ENCODE data around the gene KRTAP10-11.
"Not testable (repeated sequence)": the region's sequence is repeated elsewhere in the genome, so short reads cannot be mapped to it uniquely, and the experiment has no call there.

DNA sequence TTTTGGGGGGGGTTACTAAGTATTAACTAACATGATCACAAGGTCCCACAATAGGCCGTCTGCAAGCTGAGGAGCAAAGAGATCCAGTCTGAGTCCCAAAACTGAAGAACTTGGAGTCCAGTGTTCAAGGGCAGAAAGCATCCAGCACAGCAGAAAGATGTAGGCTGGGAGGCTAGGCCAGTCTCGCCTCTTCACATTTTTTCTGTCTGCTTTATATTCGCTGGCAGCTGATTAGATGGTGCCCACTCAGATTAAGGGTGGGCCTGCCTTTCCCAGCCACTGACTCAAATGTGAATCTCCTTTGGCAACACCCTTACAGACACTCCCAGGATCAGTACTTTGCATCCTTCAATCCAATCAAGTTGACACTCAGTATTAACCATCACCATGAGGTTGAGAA, 43.5 kb downstream of the KRTAP10-11 start:
- not testable (repeated sequence) for TF ChIP-seq CTCF, EZH2phosphoT487, EZH2 (IDR thresholded peaks at IDR 0.05)
